Urothelium cell line (cell line): ENCODE measurements around the gene EXOC4.
A peak's percentile ranks its signal among the peaks of the same experiment; 100 is the strongest.
"Not testable (repeated sequence)": the region's sequence is repeated elsewhere in the genome, so short reads cannot be mapped to it uniquely, and the experiment has no call there.

Experiments used
- DNase-seq: peaks from one replicate; pipeline ENCODE4 v3.0.0; 2011; ENCODE audit warnings: low spot score, mixed read lengths
- FAIRE-seq: peaks from 2 replicates; lab custom pipeline; 2011; peaks lifted over from hg19 to GRCh38; lab: Jason Lieb, UNC

Gene EXOC4

GRCh38 chr7:133275008-133275407 is 22.1 kb downstream of the EXOC4 start:
- no peak for FAIRE-seq

GRCh38 chr7:133275446-133276095 is 22.7 kb downstream of the EXOC4 start:
- FAIRE-seq (no peak), DNase-seq (no peak)

More at GRCh38 chr7:133275008-133275407, 22.1 kb downstream of the EXOC4 start:
- DNase-seq, result peak; percentile 6

GRCh38 chr7:133278975-133279374 is 26.1 kb downstream of the EXOC4 start:
- DNase-seq, FAIRE-seq: not testable (repeated sequence)

- DNase-seq, result no peak
- no peak for FAIRE-seq
These were observed 29.2 kb downstream of the EXOC4 start for GRCh38 chr7:133282094-133282493.

GRCh38 chr7:133284092-133284491 is 31.2 kb downstream of the EXOC4 start:
- FAIRE-seq (no peak), DNase-seq (no peak)

GRCh38 chr7:133288970-133289369 is 36.1 kb downstream of the EXOC4 start:
- no peak for FAIRE-seq
- DNase-seq, result no peak

GRCh38 chr7:133290041-133290440 is 37.2 kb downstream of the EXOC4 start:
- FAIRE-seq, result no peak

GRCh38 chr7:133290676-133291333 is 37.9 kb downstream of the EXOC4 start:
- FAIRE-seq, result no peak

More at GRCh38 chr7:133290041-133290440, 37.2 kb downstream of the EXOC4 start:
- DNase-seq, result no peak

GRCh38 chr7:133292631-133293030 is 39.8 kb downstream of the EXOC4 start:
- DNase-seq, result no peak
- FAIRE-seq, result no peak

More at GRCh38 chr7:133290676-133291333, 37.9 kb downstream of the EXOC4 start:
- no peak for DNase-seq

GRCh38 chr7:133293384-133294160 is 40.7 kb downstream of the EXOC4 start:
- FAIRE-seq (no peak), DNase-seq (no peak)

GRCh38 chr7:133294234-133294633 is 41.4 kb downstream of the EXOC4 start:
- FAIRE-seq, result no peak
- no peak for DNase-seq

GRCh38 chr7:133295484-133295883 is 42.6 kb downstream of the EXOC4 start:
- FAIRE-seq (no peak), DNase-seq (no peak)

GRCh38 chr7:133297093-133297492 is 44.2 kb downstream of the EXOC4 start:
- no peak for DNase-seq
- no peak for FAIRE-seq

GRCh38 chr7:133298080-133298479 is 45.2 kb downstream of the EXOC4 start:
- DNase-seq (no peak), FAIRE-seq (no peak)

- DNase-seq (no peak), FAIRE-seq (no peak)
These were observed 46.8 kb downstream of the EXOC4 start for GRCh38 chr7:133299676-133300075.

GRCh38 chr7:133300088-133300487 is 47.2 kb downstream of the EXOC4 start:
- FAIRE-seq (no peak), DNase-seq (no peak)

GRCh38 chr7:133300811-133301210 is 47.9 kb downstream of the EXOC4 start:
- DNase-seq, result no peak
- no peak for FAIRE-seq

- FAIRE-seq (no peak), DNase-seq (no peak)
These were observed 48.6 kb downstream of the EXOC4 start for GRCh38 chr7:133301444-133301843.

GRCh38 chr7:133303372-133303771 is 50.5 kb downstream of the EXOC4 start:
- no peak for DNase-seq
- no peak for FAIRE-seq

GRCh38 chr7:133303931-133304330 is 51.1 kb downstream of the EXOC4 start:
- DNase-seq (no peak), FAIRE-seq (no peak)

- FAIRE-seq, result no peak
- no peak for DNase-seq
These were observed 56.5 kb downstream of the EXOC4 start for GRCh38 chr7:133309333-133309732.
